ENCODE results near the gene PCID2.

PCID2 gene

DNA sequence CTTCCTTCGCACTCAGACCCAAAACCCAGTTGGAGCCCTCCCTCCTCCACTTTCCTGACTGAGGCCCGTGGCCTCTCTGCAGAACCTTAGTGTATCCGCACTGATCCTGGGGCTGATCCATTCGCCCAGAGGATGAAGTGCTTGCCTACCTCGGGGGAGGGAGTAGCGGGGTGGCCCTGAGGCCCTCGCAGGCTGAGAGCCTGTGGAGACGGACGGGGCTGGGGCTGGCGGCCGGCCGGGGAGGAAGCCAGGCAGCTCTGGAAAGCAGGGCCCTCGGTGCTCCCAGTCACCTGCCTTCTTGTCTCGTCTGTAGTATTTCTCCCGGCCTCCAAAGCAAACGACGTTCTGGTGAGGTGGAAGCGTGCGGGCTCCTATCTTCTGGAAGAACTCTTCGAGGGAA lies 48.8 kb downstream of the PCID2 start:
- no peak overlapping the region for H2AFZ ChIP-seq (ENCODE audit: low read depth, low read length, severe bottlenecking)
- H3K27me3 ChIP-seq (ENCODE audit: low read length) = no peaks in the 10 kb centered on the region
- H3K9me2 ChIP-seq (replicated peaks; ENCODE audit: insufficient read depth, low read length) = no peaks in the 10 kb centered on the region
- no peak overlapping the region for H3K9ac ChIP-seq (ENCODE audit: low read length)
- no peaks in the 10 kb centered on the region for H3F3A ChIP-seq (ENCODE audit: insufficient read depth)
- no peaks in the 10 kb centered on the region for H3K79me2 ChIP-seq (ENCODE audit: insufficient read depth, low read length)
- H3K9me3 ChIP-seq (ENCODE audit: insufficient read depth, low read length) = no peaks in the 10 kb centered on the region
- no peak overlapping the region for H3K27ac ChIP-seq (ENCODE audit: low read depth, low read length)
- H3K4me3 ChIP-seq (ENCODE audit: insufficient read depth, low read length, poor library complexity, severe bottlenecking) = no peak overlapping the region
- no peak for TF ChIP-seq EZH2phosphoT487 (conservative IDR thresholded peaks at IDR 0.05; ENCODE audit: low read length)
- TF ChIP-seq, protein P1, sequence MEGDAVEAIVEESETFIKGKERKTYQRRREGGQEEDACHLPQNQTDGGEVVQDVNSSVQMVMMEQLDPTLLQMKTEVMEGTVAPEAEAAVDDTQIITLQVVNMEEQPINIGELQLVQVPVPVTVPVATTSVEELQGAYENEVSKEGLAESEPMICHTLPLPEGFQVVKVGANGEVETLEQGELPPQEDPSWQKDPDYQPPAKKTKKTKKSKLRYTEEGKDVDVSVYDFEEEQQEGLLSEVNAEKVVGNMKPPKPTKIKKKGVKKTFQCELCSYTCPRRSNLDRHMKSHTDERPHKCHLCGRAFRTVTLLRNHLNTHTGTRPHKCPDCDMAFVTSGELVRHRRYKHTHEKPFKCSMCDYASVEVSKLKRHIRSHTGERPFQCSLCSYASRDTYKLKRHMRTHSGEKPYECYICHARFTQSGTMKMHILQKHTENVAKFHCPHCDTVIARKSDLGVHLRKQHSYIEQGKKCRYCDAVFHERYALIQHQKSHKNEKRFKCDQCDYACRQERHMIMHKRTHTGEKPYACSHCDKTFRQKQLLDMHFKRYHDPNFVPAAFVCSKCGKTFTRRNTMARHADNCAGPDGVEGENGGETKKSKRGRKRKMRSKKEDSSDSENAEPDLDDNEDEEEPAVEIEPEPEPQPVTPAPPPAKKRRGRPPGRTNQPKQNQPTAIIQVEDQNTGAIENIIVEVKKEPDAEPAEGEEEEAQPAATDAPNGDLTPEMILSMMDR (IDR thresholded peaks at IDR 0.05; ENCODE audit: insufficient read depth, low read length, poor library complexity, severe bottlenecking) = no peak
- H3K36me3 ChIP-seq (ENCODE audit: low read length) = no peaks in the 10 kb centered on the region
- no peaks in the 10 kb centered on the region for H4K20me1 ChIP-seq (ENCODE audit: low read depth, low read length)
- no peak overlapping the region for H3K4me2 ChIP-seq (ENCODE audit: low read depth, low read length, poor library complexity, severe bottlenecking)

DNA sequence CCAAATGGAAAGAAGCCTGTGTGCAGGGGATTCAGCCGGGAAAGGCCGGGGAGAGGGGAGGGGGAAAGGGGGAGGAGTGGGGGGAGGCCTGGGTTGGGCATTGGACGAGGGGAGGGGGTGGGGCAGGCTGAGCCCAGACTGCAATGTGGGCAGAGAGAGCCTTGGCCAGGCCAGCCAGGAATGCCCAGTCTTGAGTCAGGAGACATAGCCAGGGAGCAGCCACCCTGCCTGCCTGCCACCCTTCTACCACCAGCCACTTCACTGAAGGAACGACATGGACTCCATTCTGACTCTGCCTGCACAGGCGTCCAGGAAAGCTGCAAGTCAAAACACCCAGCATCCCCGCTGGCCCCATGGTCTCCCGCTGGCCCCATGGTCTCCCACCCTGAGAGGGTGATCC lies 49.5 kb downstream of the PCID2 start:
- TF ChIP-seq, protein P1 (IDR thresholded peaks at IDR 0.05; ENCODE audit: insufficient read depth, low read length, poor library complexity, severe bottlenecking) = no peak
- TF ChIP-seq EZH2phosphoT487 (conservative IDR thresholded peaks at IDR 0.05; ENCODE audit: low read length) = no peak
- no peak overlapping the region for H3K27ac ChIP-seq (ENCODE audit: low read depth, low read length)
- H3K4me3 ChIP-seq (ENCODE audit: insufficient read depth, low read length, poor library complexity, severe bottlenecking) = no peak overlapping the region
- H3K36me3 ChIP-seq (ENCODE audit: low read length) = no peaks in the 10 kb centered on the region
- H3K9me2 ChIP-seq (replicated peaks; ENCODE audit: insufficient read depth, low read length) = no peaks in the 10 kb centered on the region
- no peaks in the 10 kb centered on the region for H4K20me1 ChIP-seq (ENCODE audit: low read depth, low read length)
- H3K9me3 ChIP-seq (ENCODE audit: insufficient read depth, low read length) = no peaks in the 10 kb centered on the region
- no peak overlapping the region for H3K4me2 ChIP-seq (ENCODE audit: low read depth, low read length, poor library complexity, severe bottlenecking)
- H2AFZ ChIP-seq (ENCODE audit: low read depth, low read length, severe bottlenecking) = no peak overlapping the region
- no peaks in the 10 kb centered on the region for H3K27me3 ChIP-seq (ENCODE audit: low read length)
- no peaks in the 10 kb centered on the region for H3F3A ChIP-seq (ENCODE audit: insufficient read depth)
- H3K79me2 ChIP-seq (ENCODE audit: insufficient read depth, low read length) = no peaks in the 10 kb centered on the region
- no peak overlapping the region for H3K9ac ChIP-seq (ENCODE audit: low read length)

DNA sequence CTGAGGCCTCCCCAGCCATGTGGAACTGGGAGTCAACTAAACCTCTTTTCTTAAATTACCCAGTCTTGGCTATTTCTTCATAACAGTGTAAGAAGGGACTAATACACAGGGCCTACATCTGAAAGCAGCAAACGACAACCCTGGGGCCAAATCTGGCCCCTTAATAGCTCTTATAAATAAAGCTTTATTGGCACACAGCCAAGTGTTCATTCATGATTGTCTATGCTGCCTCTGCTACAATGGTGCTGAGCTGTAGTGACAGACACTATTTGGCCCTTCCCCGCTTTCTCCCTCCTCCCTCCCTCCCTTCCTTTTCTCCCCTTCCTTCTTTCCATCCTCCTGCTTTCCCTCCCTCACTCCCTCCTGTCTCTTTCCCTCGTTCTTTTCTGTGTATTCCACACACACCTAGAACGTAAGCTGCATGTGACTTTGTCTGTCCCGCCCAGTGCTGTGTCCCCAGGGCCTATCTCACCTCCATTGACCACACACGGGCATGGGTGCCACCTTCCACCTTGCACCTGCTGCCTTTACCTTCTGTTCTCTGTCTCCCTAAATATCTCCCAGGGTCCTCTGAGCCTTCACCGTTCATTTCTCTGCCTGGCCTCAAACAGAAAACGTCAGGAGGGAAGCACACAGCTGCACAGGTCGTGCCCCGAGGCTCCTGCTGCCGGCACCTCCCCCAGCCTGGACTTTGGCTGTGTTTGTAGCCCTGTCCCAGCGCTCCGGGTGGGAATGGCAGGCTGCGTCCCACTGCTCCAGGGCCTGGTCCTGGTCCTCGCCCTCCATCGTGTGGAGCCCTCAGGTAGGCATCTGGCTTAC lies 50.3 kb downstream of the PCID2 start, which contains the start of gene PROZ:
TSS of gene PROZ (plus strand) at position 720 of the 819 bp plus-strand sequence. CDS start at position 733, 13 bp downstream.
- Histone ChIP-seq H2AFZ (ENCODE audit: low read depth, low read length, severe bottlenecking) (no peak within 1 kb of the TSS), H3K4me3 (ENCODE audit: insufficient read depth, low read length, poor library complexity, severe bottlenecking) (no peak within 1 kb of the TSS), H3K9ac (ENCODE audit: low read length) (no peak within 1 kb of the TSS), H3K4me2 (ENCODE audit: low read depth, low read length, poor library complexity, severe bottlenecking) (no peak within 1 kb of the TSS), H3F3A (ENCODE audit: insufficient read depth) (no peaks in the 10 kb centered on the region), H3K27ac (ENCODE audit: low read depth, low read length) (no peak within 1 kb of the TSS), H3K9me3 (ENCODE audit: insufficient read depth, low read length) (no peaks in the 10 kb centered on the region), H3K79me2 (ENCODE audit: insufficient read depth, low read length) (no peaks in the 10 kb centered on the region), H3K36me3 (ENCODE audit: low read length) (no peaks in the 10 kb centered on the region), H3K9me2 (replicated peaks; ENCODE audit: insufficient read depth, low read length) (no peaks in the 10 kb centered on the region), H3K27me3 (ENCODE audit: low read length) (no peaks in the 10 kb centered on the region), H4K20me1 (ENCODE audit: low read depth, low read length) (no peaks in the 10 kb centered on the region)
- no peak for TF ChIP-seq EZH2phosphoT487 (conservative IDR thresholded peaks at IDR 0.05; ENCODE audit: low read length)
- TF ChIP-seq, protein P1 (IDR thresholded peaks at IDR 0.05; ENCODE audit: insufficient read depth, low read length, poor library complexity, severe bottlenecking) = no peak
